H1 (cell line): ENCODE data around the gene MCF2L. TPM values are rescaled to one million over a fixed set of nuclear protein-coding genes. Genes with fewer than 3 reads are reported as not detected.

ENCODE experiments used
- CHD7 ChIP-seq: fragments of 300-600 bp; sonication (generic); IDR thresholded peaks from 2 replicates; pipeline ENCODE4 v1.7.1; 2012; ENCODE audit warnings: low read length, moderate library complexity, mild to moderate bottlenecking, inconsistent platforms; ENCODE audit not compliant: insufficient replicate concordance
- MAX ChIP-seq: IDR thresholded peaks from 2 replicates; pipeline ENCODE4 v1.6.1; 2012; ENCODE audit warnings: inconsistent platforms
- NRF1 ChIP-seq: IDR thresholded peaks from 2 replicates; pipeline ENCODE4 v1.6.1; 2011; ENCODE audit warnings: mild to moderate bottlenecking, low read depth, low read length, improper control_type of control experiment
- PHF8 ChIP-seq: fragments of 200-600 bp; sonication (generic); conservative IDR thresholded peaks from 2 replicates; pipeline ENCODE4 v1.7.1; 2012; ENCODE audit warnings: low read depth, mild to moderate bottlenecking, inconsistent platforms, low read length, moderate library complexity
- SAP30 ChIP-seq: fragments of 300-600 bp; sonication (generic); IDR thresholded peaks from 2 replicates; pipeline ENCODE4 v1.7.1; 2012; ENCODE audit warnings: low read length, moderate library complexity, mild to moderate bottlenecking, inconsistent platforms; ENCODE audit not compliant: insufficient read depth, insufficient replicate concordance
- USF2 ChIP-seq: IDR thresholded peaks from 2 replicates; pipeline ENCODE4 v1.6.1; 2011; ENCODE audit warnings: low read length, improper control_type of control experiment
- YY1 ChIP-seq: IDR thresholded peaks from 2 replicates; pipeline ENCODE4 v1.6.1; 2011; ENCODE audit warnings: low read depth, mild to moderate bottlenecking, low read length
- polyA plus RNA-seq, 7 experiments: library from polyadenylated mRNA; depleted of rRNA in 3 of 7; stranded (reverse) in 5 of 7; unstranded in 2 of 7; fragments of >200 nt in 5 of 7; fragments of 200-250 nt in 2 of 7; gene quantifications; 1 replicate in 5 of 7; 2 replicates in 1 of 7; 4 replicates in 1 of 7; pipeline versions ENCODE4 v1.2.1 to v1.2.3, GENCODE V29; 2011 to 2013; ENCODE audit warnings: missing spikeins in 2 of 7, mixed read lengths in 2 of 7
- total RNA-seq: library from RNA; stranded (reverse); fragmentation: NEBNext Ultra II Directional; extraction: Animal tissue kit (Norgen Biotek cat#: 25700); gene quantifications from 2 replicates; pipeline ENCODE4 v1.2.1, GENCODE V29; 2021

Gene MCF2L
- total and polyA plus RNA-seq, 2 of the 8 experiments (the other 6 are each of a cell fraction or from before 2014, with no cell fraction given): 10.1 to 24.4 TPM

- TF ChIP-seq CHD7: no peak
- TF ChIP-seq PHF8: no peak
- no peak for TF ChIP-seq MAX
- no peak for TF ChIP-seq YY1
- TF ChIP-seq USF2: no peak
- TF ChIP-seq NRF1: no peak
- no peak for TF ChIP-seq SAP30
These were observed 122.3 kb downstream of the MCF2L start (continued) for GRCh38 chr13:113091211-113091771.
